HEK293 (cell line): ENCODE measurements around the gene SCGB1C2.
A peak's percentile ranks its signal among the peaks of the same experiment; 100 is the strongest.

Source experiments
- CTCF ChIA-PET: fragments of 350-600 bp; formaldehyde crosslinking; extraction: SDS; loops from one replicate; lab custom pipeline; 2021; ENCODE audit warnings: antibody characterized with exemption; lab: Yijun Ruan, JAX
- POLR2A ChIA-PET: fragments of 300-600 bp; formaldehyde crosslinking; extraction: SDS; loops from one replicate; lab custom pipeline; 2020; ENCODE audit warnings: antibody characterized with exemption, inconsistent platforms; lab: Yijun Ruan, JAX
- H3K27ac ChIP-seq: fragments of 200-500 bp; sonication (Bioruptor generic); 2 replicates; pipeline ENCODE4 v1.5.1; 2014; ENCODE audit warnings: low read depth, low read length, control low read depth, inconsistent platforms; ENCODE audit errors: extremely low read depth
- H3K36me3 ChIP-seq, 2 experiments: fragments of 200-500 bp in 1 of 2; sonication (Bioruptor generic) in 1 of 2; 1 replicate in 1 of 2; 2 replicates in 1 of 2; pipeline ENCODE4 v1.5.1; 2014 to 2017; ENCODE audit warnings: inconsistent platforms in 2 of 2, low read length in 2 of 2; ENCODE audit not compliant: control insufficient read depth in 2 of 2, insufficient read depth in 1 of 2
- H3K4me1 ChIP-seq: fragments of 200-500 bp; sonication (Bioruptor generic); 2 replicates; pipeline ENCODE4 v1.5.1; 2014; ENCODE audit warnings: mild to moderate bottlenecking, low read length, inconsistent platforms; ENCODE audit not compliant: control insufficient read depth, insufficient read depth
- H3K4me3 ChIP-seq: 2 replicates; pipeline ENCODE4 v1.5.1; 2011; ENCODE audit warnings: low read depth, mild to moderate bottlenecking, control low read depth, low read length, moderate library complexity
- H3K9me3 ChIP-seq: fragments of 200-500 bp; sonication (Bioruptor generic); 2 replicates; pipeline ENCODE4 v1.5.1; 2014; ENCODE audit warnings: low read depth, low read length, inconsistent platforms; ENCODE audit not compliant: control insufficient read depth, insufficient read depth
- HIC1 ChIP-seq: fragments of 450-650 bp; formaldehyde crosslinking; IDR thresholded peaks from 2 replicates; pipeline ENCODE4 v1.5.1; 2016; ENCODE audit warnings: missing biosample characterization, missing genetic modification characterization
- KLF1 ChIP-seq: fragments of 450-650 bp; formaldehyde crosslinking; IDR thresholded peaks from 2 replicates; pipeline ENCODE4 v1.5.1; 2016; ENCODE audit warnings: missing biosample characterization, missing genetic modification characterization
- KLF10 ChIP-seq: fragments of 450-650 bp; IDR thresholded peaks from 2 replicates; pipeline ENCODE4 v1.5.1; 2018; ENCODE audit warnings: missing biosample characterization, mild to moderate bottlenecking, missing genetic modification characterization
- KLF16 ChIP-seq: fragments of 450-650 bp; formaldehyde crosslinking; IDR thresholded peaks from 2 replicates; pipeline ENCODE4 v1.5.1; 2017; ENCODE audit warnings: missing biosample characterization, missing genetic modification characterization
- KLF9 ChIP-seq: fragments of 450-650 bp; formaldehyde crosslinking; IDR thresholded peaks from 2 replicates; pipeline ENCODE4 v1.5.1; 2016; ENCODE audit warnings: missing biosample characterization, missing genetic modification characterization, low read depth
- PRDM1 ChIP-seq: fragments of 450-650 bp; formaldehyde crosslinking; IDR thresholded peaks from 2 replicates; pipeline ENCODE4; 2016; ENCODE audit warnings: missing biosample characterization, missing genetic modification characterization
- PRDM6 ChIP-seq: fragments of 450-650 bp; formaldehyde crosslinking; IDR thresholded peaks from 2 replicates; pipeline ENCODE4 v1.5.1; 2017; ENCODE audit warnings: missing biosample characterization, missing genetic modification characterization
- SALL2 ChIP-seq: fragments of 450-650 bp; formaldehyde crosslinking; IDR thresholded peaks from 2 replicates; pipeline ENCODE4 v1.5.0; 2017; ENCODE audit warnings: missing biosample characterization, mild to moderate bottlenecking, missing genetic modification characterization, borderline replicate concordance
- SP2 ChIP-seq: fragments of 450-650 bp; formaldehyde crosslinking; IDR thresholded peaks from 2 replicates; pipeline ENCODE4 v1.5.1; 2016; ENCODE audit warnings: missing biosample characterization, missing genetic modification characterization
- YY1 ChIP-seq: fragments of 450-650 bp; formaldehyde crosslinking; IDR thresholded peaks from 2 replicates; pipeline ENCODE4 v1.5.1; 2018; ENCODE audit warnings: missing biosample characterization, missing genetic modification characterization
- ZBTB11 ChIP-seq: fragments of 450-650 bp; formaldehyde crosslinking; conservative IDR thresholded peaks from 2 replicates; pipeline ENCODE4 v1.5.1; 2016; ENCODE audit warnings: low read depth, missing biosample characterization, missing genetic modification characterization
- ZBTB20 ChIP-seq: fragments of 450-650 bp; formaldehyde crosslinking; IDR thresholded peaks from 2 replicates; pipeline ENCODE4 v1.5.1; 2016; ENCODE audit warnings: missing biosample characterization, missing genetic modification characterization
- ZNF146 ChIP-seq: fragments of 450-650 bp; formaldehyde crosslinking; IDR thresholded peaks from 2 replicates; pipeline ENCODE4 v1.5.1; 2016; ENCODE audit warnings: missing biosample characterization, missing genetic modification characterization
- ZNF184 ChIP-seq: fragments of 450-650 bp; IDR thresholded peaks from 2 replicates; pipeline ENCODE4 v1.5.1; 2018; ENCODE audit warnings: missing biosample characterization, mild to moderate bottlenecking, missing genetic modification characterization
- ZNF274 ChIP-seq, 2 experiments: fragments of 200-500 bp in 1 of 2; fragments of 450-650 bp in 1 of 2; sonication (Bioruptor generic) in 1 of 2; formaldehyde crosslinking in 1 of 2; IDR thresholded peaks; 2 replicates each; pipeline versions ENCODE4 v1.5.1 to v1.6.1; 2014 to 2016; ENCODE audit warnings: borderline replicate concordance in 1 of 2, inconsistent platforms in 1 of 2, low read length in 1 of 2, missing biosample characterization in 1 of 2, missing genetic modification characterization in 1 of 2
- ZNF324 ChIP-seq: fragments of 450-650 bp; formaldehyde crosslinking; IDR thresholded peaks from 2 replicates; pipeline ENCODE4 v1.5.1; 2016; ENCODE audit warnings: missing biosample characterization, missing genetic modification characterization
- ZNF341 ChIP-seq: fragments of 450-650 bp; formaldehyde crosslinking; IDR thresholded peaks from 2 replicates; pipeline ENCODE4; 2016; ENCODE audit warnings: low read depth, missing biosample characterization, missing genetic modification characterization
- ZNF514 ChIP-seq: fragments of 450-650 bp; formaldehyde crosslinking; IDR thresholded peaks from 2 replicates; pipeline ENCODE4 v1.5.1; 2016; ENCODE audit warnings: missing biosample characterization, missing genetic modification characterization
- ZNF548 ChIP-seq: fragments of 450-650 bp; formaldehyde crosslinking; IDR thresholded peaks from 2 replicates; pipeline ENCODE4 v1.5.1; 2016; ENCODE audit warnings: missing biosample characterization, missing genetic modification characterization
- ZNF555 ChIP-seq: fragments of 450-650 bp; formaldehyde crosslinking; conservative IDR thresholded peaks from 2 replicates; pipeline ENCODE4 v1.5.1; 2017; ENCODE audit warnings: missing biosample characterization, mild to moderate bottlenecking, missing genetic modification characterization, inconsistent platforms
- ZNF610 ChIP-seq: fragments of 450-650 bp; formaldehyde crosslinking; IDR thresholded peaks from 2 replicates; pipeline ENCODE4 v1.5.1; 2016; ENCODE audit warnings: missing biosample characterization, missing genetic modification characterization, borderline replicate concordance
- ZNF626 ChIP-seq: fragments of 450-650 bp; sonication (Bioruptor Pico); formaldehyde crosslinking; IDR thresholded peaks from 2 replicates; pipeline ENCODE4 v1.5.1; 2018; ENCODE audit warnings: missing biosample characterization, missing genetic modification characterization, inconsistent platforms
- ZNF768 ChIP-seq: fragments of 450-650 bp; formaldehyde crosslinking; IDR thresholded peaks from 2 replicates; pipeline ENCODE4 v1.5.1; 2018; ENCODE audit warnings: missing biosample characterization, mild to moderate bottlenecking, missing genetic modification characterization
- ZNF792 ChIP-seq: fragments of 450-650 bp; formaldehyde crosslinking; IDR thresholded peaks from 2 replicates; pipeline ENCODE4 v1.5.1; 2016; ENCODE audit warnings: missing biosample characterization, missing genetic modification characterization
- TF ChIP-seq, protein P1 (sequence below): fragments of 450-650 bp; formaldehyde crosslinking; IDR thresholded peaks from 2 replicates; pipeline ENCODE4 v1.5.1; 2017; ENCODE audit warnings: missing biosample characterization, missing genetic modification characterization
- TF ChIP-seq, protein P2 (sequence below): fragments of 450-650 bp; formaldehyde crosslinking; IDR thresholded peaks from 2 replicates; pipeline ENCODE4 v1.5.1; 2017; ENCODE audit warnings: missing biosample characterization, missing genetic modification characterization

Gene SCGB1C2

DNA sequence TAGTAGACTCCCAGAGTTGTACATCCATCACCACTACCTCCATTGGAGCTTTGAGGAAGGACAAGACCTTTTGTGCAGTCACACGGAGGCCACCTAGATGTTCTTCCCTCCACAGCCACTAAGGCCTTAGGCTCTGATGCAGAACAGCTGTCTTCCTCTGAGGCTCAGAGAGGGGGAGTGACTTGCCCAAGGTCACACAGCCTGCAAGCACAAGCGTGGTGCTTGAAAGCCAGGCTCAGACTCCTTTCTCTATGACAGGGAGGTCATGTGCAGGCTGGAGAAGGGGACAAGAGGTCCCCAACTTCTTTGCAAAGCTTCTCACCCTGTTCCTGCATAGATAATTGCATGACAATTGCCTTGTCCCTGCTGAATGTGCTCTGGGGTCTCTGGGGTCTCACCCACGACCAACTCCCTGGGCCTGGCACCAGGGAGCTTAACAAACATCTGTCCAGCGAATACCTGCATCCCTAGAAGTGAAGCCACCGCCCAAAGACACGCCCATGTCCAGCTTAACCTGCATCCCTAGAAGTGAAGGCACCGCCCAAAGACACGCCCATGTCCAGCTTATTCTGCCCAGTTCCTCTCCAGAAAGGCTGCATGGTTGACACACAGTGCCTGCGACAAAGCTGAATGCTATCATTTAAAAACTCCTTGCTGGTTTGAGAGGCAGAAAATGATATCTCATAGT is 12.7 kb downstream of the SCGB1C2 start:
- no peaks in the 10 kb centered on the region for H3K4me1 ChIP-seq

More for the DNA sequence above, 12.7 kb downstream of the SCGB1C2 start:
- Histone ChIP-seq H3K27ac (no peak overlapping the region), H3K9me3 (no peaks in the 10 kb centered on the region), H3K36me3 (no peaks in the 10 kb centered on the region), H3K4me3 (no peak overlapping the region)
- POLR2A ChIA-PET = no interaction called here
- TF ChIP-seq ZNF146 (tag by site-specific recombination) (no peak), KLF16 (tag by site-specific recombination) (no peak), ZNF768 (0 out of 2 replicates have a peak, but pooled peaks have one; percentile 47), ZNF184 (no peak), ZNF555 (tag by site-specific recombination) (no peak), KLF1 (tag by site-specific recombination) (peak; percentile 85), KLF9 (tag by site-specific recombination) (peak; percentile 44; the same call in 1 of the 2 replicates), ZNF610 (no peak), YY1 (tag by site-specific recombination) (no peak), ZBTB11 (tag by site-specific recombination) (no peak), SALL2 (tag by site-specific recombination) (no peak), ZNF626 (no peak), ZNF324 (tag by site-specific recombination) (no peak), ZBTB20 (tag by site-specific recombination) (no peak), PRDM6 (tag by site-specific recombination) (no peak), ZNF548 (no peak), ZNF514 (tag by site-specific recombination) (no peak), SP2 (tag by site-specific recombination) (no peak), ZNF792 (tag by site-specific recombination) (no peak), KLF10 (tag by site-specific recombination) (no peak), ZNF341 (tag by site-specific recombination) (no peak), PRDM1 (tag by site-specific recombination) (no peak), ZNF274 (IDR thresholded peaks at IDR 0.05; ENCODE audit: low read length) (no peak), ZNF274 (tag by site-specific recombination; IDR thresholded peaks at IDR 0.05; ENCODE audit: borderline replicate concordance) (no peak), HIC1 (tag by site-specific recombination) (no peak)
- TF ChIP-seq, protein P1, sequence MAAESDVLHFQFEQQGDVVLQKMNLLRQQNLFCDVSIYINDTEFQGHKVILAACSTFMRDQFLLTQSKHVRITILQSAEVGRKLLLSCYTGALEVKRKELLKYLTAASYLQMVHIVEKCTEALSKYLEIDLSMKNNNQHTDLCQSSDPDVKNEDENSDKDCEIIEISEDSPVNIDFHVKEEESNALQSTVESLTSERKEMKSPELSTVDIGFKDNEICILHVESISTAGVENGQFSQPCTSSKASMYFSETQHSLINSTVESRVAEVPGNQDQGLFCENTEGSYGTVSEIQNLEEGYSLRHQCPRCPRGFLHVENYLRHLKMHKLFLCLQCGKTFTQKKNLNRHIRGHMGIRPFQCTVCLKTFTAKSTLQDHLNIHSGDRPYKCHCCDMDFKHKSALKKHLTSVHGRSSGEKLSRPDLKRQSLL (tag by site-specific recombination) = no peak
- TF ChIP-seq, protein P2, sequence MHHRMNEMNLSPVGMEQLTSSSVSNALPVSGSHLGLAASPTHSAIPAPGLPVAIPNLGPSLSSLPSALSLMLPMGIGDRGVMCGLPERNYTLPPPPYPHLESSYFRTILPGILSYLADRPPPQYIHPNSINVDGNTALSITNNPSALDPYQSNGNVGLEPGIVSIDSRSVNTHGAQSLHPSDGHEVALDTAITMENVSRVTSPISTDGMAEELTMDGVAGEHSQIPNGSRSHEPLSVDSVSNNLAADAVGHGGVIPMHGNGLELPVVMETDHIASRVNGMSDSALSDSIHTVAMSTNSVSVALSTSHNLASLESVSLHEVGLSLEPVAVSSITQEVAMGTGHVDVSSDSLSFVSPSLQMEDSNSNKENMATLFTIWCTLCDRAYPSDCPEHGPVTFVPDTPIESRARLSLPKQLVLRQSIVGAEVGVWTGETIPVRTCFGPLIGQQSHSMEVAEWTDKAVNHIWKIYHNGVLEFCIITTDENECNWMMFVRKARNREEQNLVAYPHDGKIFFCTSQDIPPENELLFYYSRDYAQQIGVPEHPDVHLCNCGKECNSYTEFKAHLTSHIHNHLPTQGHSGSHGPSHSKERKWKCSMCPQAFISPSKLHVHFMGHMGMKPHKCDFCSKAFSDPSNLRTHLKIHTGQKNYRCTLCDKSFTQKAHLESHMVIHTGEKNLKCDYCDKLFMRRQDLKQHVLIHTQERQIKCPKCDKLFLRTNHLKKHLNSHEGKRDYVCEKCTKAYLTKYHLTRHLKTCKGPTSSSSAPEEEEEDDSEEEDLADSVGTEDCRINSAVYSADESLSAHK = no peak
- CTCF ChIA-PET = interaction anchor here (0.8 to 1.3 kb wide), 8 partner anchors 60 to 849 kb away, joined by 3 to 5 read pairs (median 4); no protein-coding TSS in a partner anchor
